ENCODE results near the gene P2RX1.
A peak's percentile ranks its signal among the peaks of the same experiment; 100 is the strongest.

The P2RX1 gene

GRCh38 chr17:3915995-3916696, at the start of gene P2RX1:
P2RX1 (minus strand) TSS chr17:3916465; CDS start chr17:3916225, 240 bp downstream.
- peak; percentile 57 for DNase-seq

GRCh38 chr17:3965118-3965800, 49.0 kb upstream of the P2RX1 start:
- DNase-seq, result peak; percentile 74

- DNase-seq, result peak; percentile 68
Observed at GRCh38 chr17:3964203-3965117, 48.2 kb upstream of the P2RX1 start, which contains the start of gene ATP2A3. ATP2A3 (minus strand) TSS chr17:3964437; CDS start chr17:3964291, 146 bp downstream.

- peak; percentile 76 for DNase-seq
Observed at GRCh38 chr17:3963237-3964201, 47.3 kb upstream of the P2RX1 start.

GRCh38 chr17:3962965-3963236, 46.6 kb upstream of the P2RX1 start:
- DNase-seq, result no peak

GRCh38 chr17:3962217-3962964, 46.1 kb upstream of the P2RX1 start:
- no peak for DNase-seq

- peak; percentile 34 for DNase-seq
Observed at GRCh38 chr17:3961564-3962047, 45.3 kb upstream of the P2RX1 start.

GRCh38 chr17:3960764-3961163, 44.5 kb upstream of the P2RX1 start:
- no peak for DNase-seq

GRCh38 chr17:3959921-3960601, 43.8 kb upstream of the P2RX1 start:
- DNase-seq, result no peak

GRCh38 chr17:3959295-3959899, 43.1 kb upstream of the P2RX1 start:
- no peak for DNase-seq

GRCh38 chr17:3957735-3958599, 41.7 kb upstream of the P2RX1 start:
- DNase-seq, result no peak

- no peak for DNase-seq
Observed at GRCh38 chr17:3956983-3957382, 40.7 kb upstream of the P2RX1 start.

GRCh38 chr17:3956327-3956957, 40.2 kb upstream of the P2RX1 start:
- no peak for DNase-seq

GRCh38 chr17:3955673-3955988, 39.4 kb upstream of the P2RX1 start:
- no peak for DNase-seq

GRCh38 chr17:3954976-3955672, 38.9 kb upstream of the P2RX1 start:
- no peak for DNase-seq

GRCh38 chr17:3954086-3954485, 37.8 kb upstream of the P2RX1 start:
- no peak for DNase-seq

GRCh38 chr17:3953542-3953941, 37.3 kb upstream of the P2RX1 start:
- no peak for DNase-seq

GRCh38 chr17:3952186-3952585, 35.9 kb upstream of the P2RX1 start:
- DNase-seq, result no peak

Measured in CD4-positive, alpha-beta T cell treated with Interleukin-17A for 1 hour (primary cell).